ENCODE measurements around the gene CELSR1. TPM values are rescaled to one million over a fixed set of nuclear protein-coding genes. Genes with fewer than 3 reads are reported as not detected.

Gene CELSR1
- polyA plus RNA-seq, 12 donors = 1.4 to 24.7 (median 5.0) TPM; not detected in 1

- no peak for DNase-seq
Observed at GRCh38 chr22:46460857-46461256, 76.6 kb downstream of the CELSR1 start.

DNA sequence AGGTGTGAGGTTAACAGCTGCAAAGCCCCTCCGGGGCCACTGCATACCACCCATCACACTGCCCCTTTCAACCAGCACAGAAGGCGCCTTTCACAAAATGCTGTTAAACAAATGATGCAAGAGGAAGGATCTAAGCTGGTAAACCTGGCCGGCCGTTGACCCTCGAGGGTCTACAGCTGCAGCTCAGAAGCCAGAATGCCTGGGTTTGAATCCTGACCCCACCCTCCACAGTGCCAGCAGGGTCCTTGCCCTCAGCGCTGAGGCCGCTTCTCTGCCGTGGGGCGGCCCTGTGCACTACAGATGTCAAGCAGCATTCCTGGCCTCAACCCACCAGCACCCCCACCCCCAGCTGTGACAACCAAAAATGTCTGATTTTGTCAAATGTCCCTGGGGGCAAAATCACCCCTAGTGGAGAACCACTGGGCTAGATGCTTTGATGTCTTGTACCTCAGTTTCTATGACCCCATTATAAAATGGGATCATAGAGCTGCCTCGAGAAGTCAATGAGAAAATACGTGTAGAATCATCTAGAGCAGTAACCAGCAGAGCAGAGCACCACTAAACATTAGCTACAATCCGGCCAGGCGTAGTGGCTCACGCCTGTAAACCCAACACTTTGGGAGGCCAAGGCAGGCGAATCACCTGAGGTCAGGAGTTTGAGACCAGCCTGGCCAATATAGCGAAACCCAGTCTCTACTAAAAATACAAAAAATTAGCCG lies 77.9 kb downstream of the CELSR1 start:
- no peak for DNase-seq

- no peak for DNase-seq
Observed at GRCh38 chr22:46458525-46458924, 78.9 kb downstream of the CELSR1 start.

DNA sequence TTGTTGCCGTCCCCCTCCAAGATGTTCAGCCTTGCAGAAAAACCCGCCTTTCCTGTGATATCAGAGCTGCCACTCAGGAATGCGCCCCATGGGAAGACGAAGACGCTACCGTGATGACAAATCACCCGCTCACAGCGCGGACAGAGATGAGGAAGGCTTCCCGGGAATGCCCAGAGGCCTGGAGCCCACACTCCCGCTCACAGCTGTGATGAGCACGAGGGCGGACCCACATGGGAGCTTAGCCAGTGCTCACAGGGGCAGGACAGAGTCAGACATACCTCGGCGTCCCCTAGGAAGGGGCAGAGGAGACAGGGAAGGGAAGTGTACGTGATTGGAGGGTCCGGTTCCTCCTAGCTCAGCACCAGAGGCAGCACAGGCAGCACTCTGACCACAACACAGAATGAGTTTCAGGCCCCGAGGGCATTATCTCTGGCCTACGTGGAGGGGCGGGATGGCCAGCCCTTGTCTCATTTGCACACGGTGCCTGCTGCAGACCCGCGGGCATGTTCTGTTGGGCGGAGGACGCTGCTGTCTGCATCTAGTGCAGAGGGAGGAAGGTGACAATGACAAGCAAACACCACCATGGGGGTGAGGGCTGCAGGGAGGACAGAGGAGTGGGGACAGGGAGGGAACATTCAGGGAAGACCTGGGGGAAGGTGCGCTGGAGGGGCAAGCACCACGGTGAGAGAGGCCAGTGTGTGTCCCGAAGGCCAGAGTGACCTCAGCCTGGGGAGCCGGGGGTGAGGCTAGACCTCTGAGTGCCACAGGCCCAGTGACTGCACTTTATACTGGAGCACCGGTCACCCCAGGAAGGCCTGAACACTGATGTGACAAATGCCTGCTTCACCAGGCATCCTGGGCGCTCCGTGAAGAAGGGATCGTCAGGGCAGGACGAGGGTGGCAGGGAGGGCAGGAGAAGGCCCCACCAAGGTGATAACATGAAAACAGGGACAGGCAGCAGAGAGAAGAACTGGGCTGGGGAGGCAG lies 79.6 kb downstream of the CELSR1 start:
- no peak for DNase-seq

DNA sequence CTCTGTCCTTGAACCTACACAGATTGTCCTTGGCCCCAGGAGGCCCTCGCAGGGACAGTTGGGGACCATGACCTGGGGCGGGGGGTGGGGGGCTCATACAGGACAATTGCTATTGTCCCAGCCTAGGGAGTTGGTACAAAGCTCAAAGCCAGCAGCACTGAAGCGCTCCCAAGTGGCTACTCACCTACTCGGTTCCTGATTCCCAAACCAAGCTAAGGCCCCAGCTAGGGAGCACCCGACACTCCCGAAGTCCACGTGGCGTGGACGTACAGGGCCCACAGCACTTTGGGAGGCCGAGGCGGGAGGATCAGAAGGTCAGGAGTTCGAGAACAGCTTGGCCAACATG lies 80.6 kb downstream of the CELSR1 start:
- no peak for DNase-seq

DNA sequence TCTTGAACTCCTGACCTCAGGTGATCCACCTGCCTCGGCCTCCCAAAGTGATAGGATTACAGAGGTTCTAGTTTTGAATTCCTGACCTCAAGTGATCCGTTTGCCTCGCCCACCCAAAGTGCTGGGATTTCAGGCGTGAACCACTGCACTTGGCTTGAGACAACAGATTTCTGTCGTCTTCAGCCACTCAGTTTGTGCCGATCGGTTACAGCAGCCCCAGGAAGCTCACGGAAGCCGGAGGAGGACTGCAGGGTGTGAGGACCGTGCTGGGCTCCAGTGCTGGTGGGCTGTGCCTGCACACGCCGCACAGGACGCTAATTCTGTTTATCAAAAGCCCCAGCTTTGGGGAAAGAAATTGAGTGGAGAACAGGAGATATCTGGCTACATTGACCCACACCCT lies 82.0 kb downstream of the CELSR1 start:
- no peak for DNase-seq

DNA sequence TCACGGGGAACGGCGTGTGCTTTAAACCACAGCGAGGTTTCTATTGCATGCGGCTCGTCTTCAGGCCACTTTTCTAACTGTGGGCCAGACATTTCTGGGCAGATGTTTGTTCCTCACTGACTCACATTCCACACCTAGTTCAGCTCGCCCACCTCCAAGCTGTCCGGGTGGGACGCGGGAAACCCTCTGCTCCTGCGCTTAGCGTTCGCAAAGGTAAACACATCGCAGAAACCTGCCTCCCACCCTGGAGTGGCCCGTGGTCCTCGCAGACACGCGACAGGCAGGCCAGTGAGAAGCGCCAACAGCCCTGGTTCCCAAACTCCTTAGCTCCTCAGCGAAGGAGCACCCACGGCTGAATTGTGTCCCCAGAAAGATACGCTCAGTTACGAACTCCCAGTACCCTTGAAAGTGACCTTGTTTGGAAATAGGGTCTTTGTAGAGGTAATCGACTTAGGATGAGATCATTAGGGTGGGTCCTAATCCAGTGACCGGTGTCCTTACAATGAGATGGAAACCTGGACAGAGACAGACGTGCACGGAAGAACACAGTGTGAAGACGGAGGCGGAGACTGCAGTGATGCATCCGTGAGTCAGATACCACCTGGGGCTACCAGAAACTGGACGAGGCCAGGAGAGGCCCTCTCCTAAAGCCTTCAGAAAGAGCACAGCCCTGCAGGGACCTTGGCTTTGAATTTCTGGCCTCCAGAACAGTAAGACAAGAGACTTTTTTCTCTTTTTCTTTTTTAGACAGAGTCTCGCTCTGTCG lies 82.7 kb downstream of the CELSR1 start:
- no peak for DNase-seq

DNA sequence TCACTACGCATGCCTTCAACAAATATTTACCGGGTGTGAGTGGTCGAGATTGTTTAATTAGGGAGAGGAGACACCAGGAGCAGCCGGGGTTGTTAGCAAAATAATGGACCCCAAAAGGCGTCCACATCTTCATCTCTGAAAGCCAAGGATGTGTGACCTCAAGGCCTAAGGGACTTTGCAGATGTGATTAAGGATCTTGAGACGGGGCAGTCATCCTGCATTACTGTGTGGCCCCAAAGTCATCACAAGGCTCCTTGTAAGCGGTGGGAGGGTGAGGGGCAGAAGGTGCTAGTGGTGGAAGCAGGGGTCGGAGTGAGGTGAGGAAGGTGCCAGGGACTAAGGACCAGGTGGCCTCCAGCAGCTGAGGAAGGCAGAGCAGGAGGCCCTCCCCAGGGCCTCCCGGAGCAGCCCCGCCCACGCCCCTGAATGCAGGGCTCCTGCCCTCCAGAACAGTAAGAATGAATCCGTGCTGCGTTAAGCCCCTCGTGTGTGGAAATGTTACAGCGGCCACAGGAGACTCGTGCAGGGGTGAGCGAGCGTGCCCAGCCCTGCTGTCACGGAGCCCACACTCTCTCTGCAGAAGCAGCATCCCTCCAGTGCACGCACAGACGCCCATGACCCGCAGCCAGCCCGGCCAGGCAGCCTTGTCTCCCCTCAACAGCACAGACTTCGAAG lies 83.5 kb downstream of the CELSR1 start:
- no peak for DNase-seq

- DNase-seq = no peak
Observed at GRCh38 chr22:46453006-46453828, 84.2 kb downstream of the CELSR1 start.

DNA sequence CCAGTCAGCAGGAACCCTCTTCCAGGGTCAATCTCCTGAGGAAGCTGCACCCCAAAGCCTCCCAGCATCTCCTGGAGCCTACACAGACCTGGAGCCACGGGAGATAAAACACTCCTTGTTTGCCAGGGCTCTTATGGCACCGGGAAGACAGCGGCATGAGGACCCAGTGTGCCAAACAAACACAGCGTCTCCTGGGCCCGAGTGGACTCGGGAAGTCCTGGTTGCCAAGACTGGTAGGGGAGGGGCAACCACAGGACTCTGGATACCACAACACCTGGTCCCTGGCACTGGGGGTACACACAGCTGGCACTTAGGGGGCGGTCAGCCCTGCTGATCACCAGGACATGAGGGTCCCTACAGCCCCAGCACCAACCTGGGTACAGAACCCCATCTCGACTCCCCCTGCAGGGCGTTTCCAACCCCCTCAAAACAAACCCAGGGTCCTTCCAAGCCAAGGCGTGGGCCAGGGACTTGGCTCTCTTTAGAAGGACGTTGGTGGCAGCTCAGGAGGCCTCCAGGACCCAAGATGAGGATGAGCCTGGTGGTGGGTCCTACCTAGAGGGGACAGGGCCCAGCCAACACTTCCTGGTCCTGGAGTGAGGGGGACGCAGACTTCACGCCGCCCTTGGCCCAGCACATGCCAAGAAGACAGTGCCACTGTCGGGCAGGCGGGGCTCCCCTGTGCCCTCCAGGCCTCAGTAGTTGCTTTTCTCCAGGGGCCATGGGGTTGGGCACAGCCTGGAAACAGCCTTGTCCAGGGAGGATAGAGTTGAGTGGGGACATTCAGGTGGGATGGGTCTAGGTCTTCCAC lies 85.0 kb downstream of the CELSR1 start:
- DNase-seq = no peak

DNA sequence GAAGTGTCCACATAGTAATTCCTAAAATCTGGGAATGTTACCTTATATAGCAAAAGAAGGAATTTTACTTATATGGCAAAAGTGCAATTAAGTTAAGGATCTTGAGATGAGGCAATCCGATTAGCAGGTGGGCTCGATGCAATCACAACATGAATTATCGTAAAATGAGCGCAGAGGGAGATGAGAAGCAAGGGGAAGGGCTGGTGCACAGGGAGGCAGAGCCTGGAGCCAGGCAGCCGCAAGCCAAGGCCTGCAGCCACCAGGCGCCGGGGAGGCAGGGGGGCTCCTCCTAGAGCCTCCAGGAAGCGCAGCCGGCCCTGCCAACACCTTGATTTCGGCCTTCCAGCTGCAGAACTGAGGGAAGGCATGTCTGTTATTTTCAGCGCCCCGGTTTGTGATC lies 85.7 kb downstream of the CELSR1 start:
- DNase-seq = no peak

GRCh38 chr22:46450931-46451561 lies 86.4 kb downstream of the CELSR1 start:
- DNase-seq = no peak

DNA sequence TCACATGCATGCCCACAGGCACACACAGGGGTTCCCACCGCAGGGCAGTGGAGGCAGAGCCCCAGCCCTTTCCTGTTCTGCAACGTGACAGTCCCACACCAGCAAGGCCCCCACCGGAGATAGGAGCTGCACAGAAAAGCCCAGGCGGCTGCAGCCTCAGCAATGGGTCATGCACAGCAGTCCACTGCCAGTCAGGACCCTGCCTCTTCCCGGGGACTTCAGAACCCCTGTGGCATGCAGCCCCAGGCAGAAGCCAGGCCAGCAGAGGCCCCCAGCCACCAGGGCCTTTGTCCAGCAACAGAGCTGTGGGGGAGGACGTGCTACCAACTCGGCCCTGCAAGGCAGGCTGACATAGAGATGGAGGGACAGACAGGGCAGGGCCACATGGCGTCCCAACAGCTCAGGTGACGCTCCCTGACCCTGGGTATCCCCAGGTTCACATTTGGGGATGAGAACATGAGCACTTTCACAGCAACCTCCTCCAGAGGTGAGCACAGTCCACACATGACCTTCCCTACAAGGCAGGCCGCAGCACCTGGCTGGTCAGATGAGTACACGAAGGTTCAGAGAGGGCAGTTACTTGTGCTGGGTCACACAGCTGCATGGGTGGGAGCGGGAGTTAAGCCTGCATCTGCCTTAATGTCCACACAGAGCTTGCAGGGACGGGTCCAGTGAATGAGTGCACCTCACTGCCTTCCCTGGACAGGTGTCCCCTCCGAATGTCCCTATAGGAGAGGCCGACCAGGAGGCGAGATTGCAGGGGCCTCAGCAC lies 87.3 kb downstream of the CELSR1 start:
- DNase-seq = no peak

- no peak for DNase-seq
Observed at GRCh38 chr22:46449116-46449691, 88.2 kb downstream of the CELSR1 start.

DNA sequence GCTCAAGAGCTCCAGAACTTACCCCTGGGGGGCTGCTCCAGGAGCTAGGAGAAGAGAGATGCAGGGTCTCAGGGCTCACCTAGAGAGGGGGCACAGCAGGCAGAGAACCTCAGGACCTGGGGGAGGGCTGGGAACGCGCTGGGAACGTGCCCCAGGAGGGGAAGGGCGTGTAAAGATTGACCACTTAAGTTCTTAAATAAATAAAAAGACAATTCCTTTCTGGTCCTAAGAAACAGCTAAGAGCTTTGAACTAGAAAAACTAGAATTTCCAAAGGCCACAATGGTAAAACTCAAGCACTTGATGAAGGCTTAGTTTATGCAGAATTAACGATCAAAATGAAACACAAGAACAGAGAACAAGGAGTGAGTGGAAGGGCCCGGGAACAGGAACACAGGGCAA lies 89.1 kb downstream of the CELSR1 start:
- no peak for DNase-seq

GRCh38 chr22:46447906-46448305 lies 89.5 kb downstream of the CELSR1 start:
- no peak for DNase-seq

DNA sequence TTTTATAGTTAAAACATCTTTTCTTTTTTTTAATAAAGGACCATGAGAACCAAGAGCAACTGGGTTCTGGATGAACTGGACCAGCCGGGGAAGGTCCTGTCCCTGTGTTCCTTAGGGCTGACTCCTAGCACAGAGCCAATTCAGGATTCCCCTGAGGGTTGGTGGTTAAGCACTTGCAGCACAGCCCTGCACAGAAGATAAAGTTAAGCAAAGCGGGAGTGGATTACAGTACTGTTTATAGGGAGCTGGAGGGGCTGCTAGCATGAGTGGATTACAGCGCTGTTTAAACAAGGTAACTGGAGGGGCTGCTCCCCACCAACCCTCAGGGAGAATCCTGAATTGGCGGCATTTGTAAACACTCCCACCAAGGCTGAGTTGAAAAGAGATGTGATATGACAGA lies 90.6 kb downstream of the CELSR1 start:
- DNase-seq = no peak

- no peak for DNase-seq
Observed at GRCh38 chr22:46445771-46446420, 91.5 kb downstream of the CELSR1 start.
